ENCODE results near the gene PACRG. TPM values are rescaled to one million over a fixed set of nuclear protein-coding genes. Genes with fewer than 3 reads are reported as not detected.

The PACRG gene
- total RNA-seq, 1 experiment from 2014 or later: 0.59 TPM

DNA sequence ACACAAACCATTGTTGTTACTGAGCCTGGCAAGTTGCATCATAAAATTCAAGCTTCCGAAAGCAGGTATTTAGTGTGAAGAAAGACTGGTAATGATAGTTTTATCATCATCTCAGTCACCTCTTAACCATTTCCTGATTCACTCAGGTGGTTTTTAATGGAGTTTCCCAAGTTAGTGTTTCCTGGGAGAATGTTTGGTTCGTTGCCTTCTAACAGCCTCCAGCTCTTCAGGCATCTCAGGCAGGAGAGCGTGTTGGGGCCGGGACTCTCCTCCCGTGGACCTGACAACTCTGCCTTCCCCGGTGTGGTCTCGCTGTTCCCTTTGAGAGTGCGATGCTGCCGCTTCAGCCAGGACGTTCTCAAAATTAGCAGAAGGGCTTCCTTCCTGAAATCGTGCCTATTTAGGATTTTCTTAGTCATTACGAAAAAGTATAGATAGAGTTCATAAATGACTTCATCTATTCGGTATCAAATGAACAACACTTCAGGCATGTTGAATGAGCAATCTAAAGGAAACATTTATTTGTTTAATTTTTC, 581.8 kb downstream of the PACRG start:
- H3K27me3 ChIP-seq (ENCODE audit: control insufficient read depth, insufficient read depth, low read length): no peaks in the 10 kb centered on the region
- H3K27ac ChIP-seq (ENCODE audit: low read length): peak overlapping the region; percentile 39; the same call in 1 of the 2 replicates
- ChIA-PET POLR2A (no interaction called here), CTCF (no interaction called here)
- no peaks in the 10 kb centered on the region; the same call in 1 of the 2 replicates for H3K36me3 ChIP-seq (ENCODE audit: control insufficient read depth, insufficient read depth, low read length)
- no peaks in the 10 kb centered on the region for H3K9me3 ChIP-seq (ENCODE audit: control insufficient read depth, insufficient read depth, low read depth, low read length)
- in situ Hi-C loops (cut with HindIII; ENCODE audit: low pct_unique_long_range_greater_than_20kb, low sequenced_read_pairs): no loop called here
- ATAC-seq (no peak), DNase-seq (ENCODE audit: low read depth, low spot score) (no peak)
- BruUV-seq (replicated peaks): no TSS peak
- H3K4me3 ChIP-seq (ENCODE audit: low read depth in 2 of 2, low read length in 2 of 2): no peak overlapping the region
- intact Hi-C loops (cut with micrococcal nuclease; ENCODE audit: unreplicated experiment): no loop called here
- peaks cover 9% of the 10 kb centered on the region for H3K4me1 ChIP-seq (ENCODE audit: control insufficient read depth, insufficient read depth, low read length)
- TF ChIP-seq TCF7L2 (IDR thresholded peaks at IDR 0.05; ENCODE audit: low read depth, low read length) (no peak), SIN3A (IDR thresholded peaks at IDR 0.05; ENCODE audit: borderline replicate concordance, insufficient read depth, low read depth, low read length) (no peak), POLR2AphosphoS5 (IDR thresholded peaks at IDR 0.05; ENCODE audit: low read depth, low read length) (no peak)
- TF ChIP-seq, protein P1, sequence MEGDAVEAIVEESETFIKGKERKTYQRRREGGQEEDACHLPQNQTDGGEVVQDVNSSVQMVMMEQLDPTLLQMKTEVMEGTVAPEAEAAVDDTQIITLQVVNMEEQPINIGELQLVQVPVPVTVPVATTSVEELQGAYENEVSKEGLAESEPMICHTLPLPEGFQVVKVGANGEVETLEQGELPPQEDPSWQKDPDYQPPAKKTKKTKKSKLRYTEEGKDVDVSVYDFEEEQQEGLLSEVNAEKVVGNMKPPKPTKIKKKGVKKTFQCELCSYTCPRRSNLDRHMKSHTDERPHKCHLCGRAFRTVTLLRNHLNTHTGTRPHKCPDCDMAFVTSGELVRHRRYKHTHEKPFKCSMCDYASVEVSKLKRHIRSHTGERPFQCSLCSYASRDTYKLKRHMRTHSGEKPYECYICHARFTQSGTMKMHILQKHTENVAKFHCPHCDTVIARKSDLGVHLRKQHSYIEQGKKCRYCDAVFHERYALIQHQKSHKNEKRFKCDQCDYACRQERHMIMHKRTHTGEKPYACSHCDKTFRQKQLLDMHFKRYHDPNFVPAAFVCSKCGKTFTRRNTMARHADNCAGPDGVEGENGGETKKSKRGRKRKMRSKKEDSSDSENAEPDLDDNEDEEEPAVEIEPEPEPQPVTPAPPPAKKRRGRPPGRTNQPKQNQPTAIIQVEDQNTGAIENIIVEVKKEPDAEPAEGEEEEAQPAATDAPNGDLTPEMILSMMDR (IDR thresholded peaks at IDR 0.05): no peak
- TF ChIP-seq, protein P2, sequence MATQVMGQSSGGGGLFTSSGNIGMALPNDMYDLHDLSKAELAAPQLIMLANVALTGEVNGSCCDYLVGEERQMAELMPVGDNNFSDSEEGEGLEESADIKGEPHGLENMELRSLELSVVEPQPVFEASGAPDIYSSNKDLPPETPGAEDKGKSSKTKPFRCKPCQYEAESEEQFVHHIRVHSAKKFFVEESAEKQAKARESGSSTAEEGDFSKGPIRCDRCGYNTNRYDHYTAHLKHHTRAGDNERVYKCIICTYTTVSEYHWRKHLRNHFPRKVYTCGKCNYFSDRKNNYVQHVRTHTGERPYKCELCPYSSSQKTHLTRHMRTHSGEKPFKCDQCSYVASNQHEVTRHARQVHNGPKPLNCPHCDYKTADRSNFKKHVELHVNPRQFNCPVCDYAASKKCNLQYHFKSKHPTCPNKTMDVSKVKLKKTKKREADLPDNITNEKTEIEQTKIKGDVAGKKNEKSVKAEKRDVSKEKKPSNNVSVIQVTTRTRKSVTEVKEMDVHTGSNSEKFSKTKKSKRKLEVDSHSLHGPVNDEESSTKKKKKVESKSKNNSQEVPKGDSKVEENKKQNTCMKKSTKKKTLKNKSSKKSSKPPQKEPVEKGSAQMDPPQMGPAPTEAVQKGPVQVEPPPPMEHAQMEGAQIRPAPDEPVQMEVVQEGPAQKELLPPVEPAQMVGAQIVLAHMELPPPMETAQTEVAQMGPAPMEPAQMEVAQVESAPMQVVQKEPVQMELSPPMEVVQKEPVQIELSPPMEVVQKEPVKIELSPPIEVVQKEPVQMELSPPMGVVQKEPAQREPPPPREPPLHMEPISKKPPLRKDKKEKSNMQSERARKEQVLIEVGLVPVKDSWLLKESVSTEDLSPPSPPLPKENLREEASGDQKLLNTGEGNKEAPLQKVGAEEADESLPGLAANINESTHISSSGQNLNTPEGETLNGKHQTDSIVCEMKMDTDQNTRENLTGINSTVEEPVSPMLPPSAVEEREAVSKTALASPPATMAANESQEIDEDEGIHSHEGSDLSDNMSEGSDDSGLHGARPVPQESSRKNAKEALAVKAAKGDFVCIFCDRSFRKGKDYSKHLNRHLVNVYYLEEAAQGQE (IDR thresholded peaks at IDR 0.05; ENCODE audit: insufficient read depth in 1 of 2, low read depth in 2 of 2, low read length in 1 of 2): no peak

DNA sequence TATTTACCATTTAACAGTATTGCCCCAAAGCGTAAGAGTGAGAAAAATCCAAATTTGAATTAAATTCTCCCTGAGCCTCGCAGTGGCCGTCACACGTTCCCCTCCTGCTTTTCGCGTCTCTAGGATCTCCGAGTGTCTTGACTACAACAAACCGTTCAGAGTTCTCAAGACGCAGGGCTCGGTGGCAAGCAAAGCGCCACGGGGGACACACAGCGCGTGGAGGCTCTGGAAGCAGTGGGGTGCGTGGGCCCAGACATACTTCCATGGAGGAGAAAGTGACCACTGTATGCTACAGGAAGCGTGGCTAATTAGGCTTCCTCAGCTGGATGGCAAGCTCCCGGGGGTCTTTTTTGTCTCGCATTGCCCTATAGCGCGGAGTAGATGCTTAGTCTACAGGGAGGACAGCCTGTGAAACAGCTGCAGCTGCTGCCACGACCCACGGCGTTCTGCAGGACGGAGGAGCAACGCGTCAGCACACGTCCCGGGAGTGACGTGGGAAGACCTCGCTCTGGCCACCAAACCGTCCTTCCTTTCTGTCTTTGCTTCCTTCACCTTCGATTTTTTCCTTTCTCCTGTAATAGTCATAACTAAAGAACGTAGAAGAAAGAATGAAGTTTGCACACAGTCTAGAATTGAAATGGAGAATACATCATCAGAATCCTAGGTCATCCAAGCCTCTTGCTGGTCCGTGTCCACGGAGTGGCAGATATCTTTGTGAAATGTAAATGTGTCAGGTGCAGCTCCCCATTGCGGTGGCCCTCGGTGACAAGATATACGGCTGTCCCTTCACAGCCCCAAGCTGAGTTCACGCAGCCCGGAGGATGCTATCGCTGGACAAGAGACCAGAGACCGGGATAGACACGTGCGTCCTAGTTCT, 582.6 kb downstream of the PACRG start:
- intact Hi-C loops (cut with micrococcal nuclease; ENCODE audit: unreplicated experiment): no loop called here
- H3K9me3 ChIP-seq (ENCODE audit: control insufficient read depth, insufficient read depth, low read depth, low read length): no peaks in the 10 kb centered on the region
- no peak overlapping the region for H3K27ac ChIP-seq (ENCODE audit: low read length)
- peaks cover 9% of the 10 kb centered on the region for H3K4me1 ChIP-seq (ENCODE audit: control insufficient read depth, insufficient read depth, low read length)
- ATAC-seq: no peak
- H3K36me3 ChIP-seq (ENCODE audit: control insufficient read depth, insufficient read depth, low read length): no peaks in the 10 kb centered on the region; the same call in 1 of the 2 replicates
- in situ Hi-C loops (cut with HindIII; ENCODE audit: low pct_unique_long_range_greater_than_20kb, low sequenced_read_pairs): no loop called here
- ChIA-PET POLR2A (no interaction called here), CTCF (no interaction called here)
- H3K27me3 ChIP-seq (ENCODE audit: control insufficient read depth, insufficient read depth, low read length): no peaks in the 10 kb centered on the region
- BruUV-seq (replicated peaks): no TSS peak
- H3K4me3 ChIP-seq (ENCODE audit: low read depth in 2 of 2, low read length in 2 of 2): no peak overlapping the region
- DNase-seq (ENCODE audit: low read depth, low spot score): no peak
- TF ChIP-seq, protein P1 (IDR thresholded peaks at IDR 0.05): no peak
- no peak for TF ChIP-seq TCF7L2 (IDR thresholded peaks at IDR 0.05; ENCODE audit: low read depth, low read length)
- no peak for TF ChIP-seq POLR2AphosphoS5 (IDR thresholded peaks at IDR 0.05; ENCODE audit: low read depth, low read length)
- no peak for TF ChIP-seq SIN3A (IDR thresholded peaks at IDR 0.05; ENCODE audit: borderline replicate concordance, insufficient read depth, low read depth, low read length)
- TF ChIP-seq, protein P2 (IDR thresholded peaks at IDR 0.05; ENCODE audit: insufficient read depth in 1 of 2, low read depth in 2 of 2, low read length in 1 of 2): no peak
